Osteoblast (primary cell): ENCODE results near the gene KRT2. TPM values are rescaled to one million over a fixed set of nuclear protein-coding genes. Genes with fewer than 3 reads are reported as not detected.

Experiments used
- DNase-seq: peaks from one replicate; pipeline ENCODE4 v3.0.0; 2011; ENCODE audit warnings: low spot score, mixed read lengths; ENCODE audit not compliant: insufficient read length; ENCODE audit errors: missing footprints
- H2AFZ ChIP-seq: 2 replicates; pipeline ENCODE4 v1.6.0; 2011; ENCODE audit warnings: mild to moderate bottlenecking, low read length
- H3K27ac ChIP-seq: 2 replicates; pipeline ENCODE4 v1.5.1; 2011; ENCODE audit warnings: mild to moderate bottlenecking, low read depth, low read length, moderate library complexity
- H3K27me3 ChIP-seq: 2 replicates; pipeline ENCODE4 v1.6.0; 2012; ENCODE audit warnings: mild to moderate bottlenecking, control low read depth, inconsistent platforms, low read length, moderate library complexity; ENCODE audit not compliant: insufficient read depth
- H3K36me3 ChIP-seq: 2 replicates; pipeline ENCODE4 v1.5.1; 2011; ENCODE audit warnings: mild to moderate bottlenecking, low read length, control low read depth, moderate library complexity; ENCODE audit not compliant: insufficient read depth
- H3K4me1 ChIP-seq: 2 replicates; pipeline ENCODE4 v1.5.1; 2011; ENCODE audit warnings: mild to moderate bottlenecking, low read length, control low read depth, moderate library complexity; ENCODE audit not compliant: insufficient read depth
- H3K4me2 ChIP-seq: 2 replicates; pipeline ENCODE4 v1.6.0; 2011; ENCODE audit warnings: mild to moderate bottlenecking, low read length; ENCODE audit not compliant: insufficient read depth
- H3K4me3 ChIP-seq: fragments of 200-600 bp; sonication (generic); 3 replicates; pipeline ENCODE4 v1.5.1; 2012; ENCODE audit warnings: mild to moderate bottlenecking, low read length, inconsistent platforms; ENCODE audit not compliant: insufficient read depth
- H3K79me2 ChIP-seq: 2 replicates; pipeline ENCODE4 v1.6.0; 2012; ENCODE audit warnings: mild to moderate bottlenecking, low read length, control low read depth, inconsistent platforms; ENCODE audit not compliant: insufficient read depth
- H3K9me3 ChIP-seq: 2 replicates; pipeline ENCODE4 v1.5.1; 2011; ENCODE audit warnings: low read depth, low read length, control low read depth
- H4K20me1 ChIP-seq: 2 replicates; pipeline ENCODE4 v1.6.0; 2012; ENCODE audit warnings: mild to moderate bottlenecking, low read length, control low read depth; ENCODE audit not compliant: insufficient read depth
- CTCF ChIP-seq: IDR thresholded peaks from 2 replicates; pipeline ENCODE4 v1.5.1; 2011; ENCODE audit warnings: mild to moderate bottlenecking, low read depth, low read length, moderate library complexity; ENCODE audit errors: extremely low read depth
- total RNA-seq: library from RNA; depleted of rRNA; stranded (reverse); fragments of >200 nt; gene quantifications from 2 replicates; pipeline ENCODE4 v1.2.3, GENCODE V29; 2012

Gene KRT2
- total RNA-seq, 1 donor: not detected

- Histone ChIP-seq H3K36me3 (no peaks in the 10 kb centered on the region), H3K9me3 (no peaks in the 10 kb centered on the region), H3K4me1 (no peaks in the 10 kb centered on the region), H3K27ac (no peak overlapping the region), H3K4me3 (no peak overlapping the region), H3K27me3 (peaks cover 38% of the 10 kb centered on the region), H4K20me1 (no peaks in the 10 kb centered on the region), H3K79me2 (no peaks in the 10 kb centered on the region), H3K4me2 (no peak overlapping the region), H2AFZ (no peak overlapping the region)
- no peak for DNase-seq
- no peak for TF ChIP-seq CTCF
These were observed 6.0 kb downstream of the KRT2 start for GRCh38 chr12:52645982-52646381.

- Histone ChIP-seq H4K20me1 (no peaks in the 10 kb centered on the region), H3K79me2 (no peaks in the 10 kb centered on the region), H3K4me3 (no peak overlapping the region), H3K36me3 (no peaks in the 10 kb centered on the region), H3K27me3 (peaks cover 41% of the 10 kb centered on the region), H3K27ac (no peak overlapping the region), H3K9me3 (no peaks in the 10 kb centered on the region), H3K4me1 (no peaks in the 10 kb centered on the region), H2AFZ (no peak overlapping the region), H3K4me2 (no peak overlapping the region)
- no peak for TF ChIP-seq CTCF
- DNase-seq: no peak
These were observed 6.8 kb downstream of the KRT2 start for GRCh38 chr12:52645120-52645761.

GRCh38 chr12:52644078-52644415 lies 8.0 kb downstream of the KRT2 start:
- Histone ChIP-seq H3K36me3 (no peaks in the 10 kb centered on the region), H3K4me3 (no peak overlapping the region), H3K27ac (no peak overlapping the region), H3K79me2 (no peaks in the 10 kb centered on the region), H4K20me1 (no peaks in the 10 kb centered on the region), H2AFZ (no peak overlapping the region), H3K9me3 (no peaks in the 10 kb centered on the region), H3K4me1 (no peaks in the 10 kb centered on the region), H3K4me2 (no peak overlapping the region), H3K27me3 (peaks cover 42% of the 10 kb centered on the region)
- no peak for DNase-seq
- no peak for TF ChIP-seq CTCF

GRCh38 chr12:52643233-52644077 lies 8.6 kb downstream of the KRT2 start:
- Histone ChIP-seq H3K9me3 (no peaks in the 10 kb centered on the region), H3K4me1 (no peaks in the 10 kb centered on the region), H3K27me3 (peaks cover 44% of the 10 kb centered on the region), H3K27ac (no peak overlapping the region), H3K4me2 (no peak overlapping the region), H3K79me2 (no peaks in the 10 kb centered on the region), H3K36me3 (no peaks in the 10 kb centered on the region), H4K20me1 (no peaks in the 10 kb centered on the region), H3K4me3 (no peak overlapping the region), H2AFZ (no peak overlapping the region)
- TF ChIP-seq CTCF: no peak
- DNase-seq: no peak
